ENCODE results near the gene THYN1. TPM values are rescaled to one million over a fixed set of nuclear protein-coding genes. Genes with fewer than 3 reads are reported as not detected.

Gene THYN1
- total and polyA plus RNA-seq, 2 of the 13 experiments (the other 11 are each of a cell fraction or from before 2014, with no cell fraction given) = 36.1 to 87.6 TPM

GRCh38 chr11:134223121-134223520 is 30.0 kb downstream of the THYN1 start:
- no peak for DNase-seq (ENCODE audit: low spot score)
- Histone ChIP-seq H2AFZ (ENCODE audit: low read length) (no peak overlapping the region), H3K4me1 (ENCODE audit: insufficient read depth, low read length) (peaks cover 43% of the 10 kb centered on the region), H3K27ac (ENCODE audit: extremely low read length, insufficient read depth, low read length) (peak overlapping the region; percentile 93), H3K79me2 (ENCODE audit: insufficient read depth, low read length) (peaks cover 35% of the 10 kb centered on the region), H3K9ac (ENCODE audit: insufficient read depth, low read depth, low read length) (peak overlapping the region; percentile 90), H3K9me3 (ENCODE audit: low read length) (no peaks in the 10 kb centered on the region), H3K4me2 (ENCODE audit: low read depth, low read length) (peak overlapping the region; percentile 97), H3K4me3 (replicated peaks in 1 of 3; ENCODE audit: insufficient read depth in 1 of 3, low read depth in 2 of 3, low read length in 3 of 3) (peak overlapping the region; percentile 75 to 95 (median 92)), H4K20me1 (ENCODE audit: insufficient read depth, low read length) (no peaks in the 10 kb centered on the region), H3K36me3 (replicated peaks in 1 of 2; ENCODE audit: control insufficient read depth in 1 of 2, insufficient read depth in 2 of 2, low read length in 2 of 2) (peaks cover 5 to 22% of the 10 kb centered on the region in 2 experiments), H3K27me3 (ENCODE audit: control insufficient read depth in 1 of 2, insufficient read depth in 2 of 2, low read length in 2 of 2) (no peaks in the 10 kb centered on the region)
- in situ Hi-C loops (cut with HindIII; ENCODE audit: extremely low pct_ligation_motif_present, low pct_unique_long_range_greater_than_20kb) = no loop called here
- POLR2A ChIA-PET = interaction anchor here (1.0 to 3.2 kb wide), 7 partner anchors 10 to 31 kb away, joined by 3 to 24 read pairs (median 12); partner anchors contain the start of genes ACAD8 and THYN1
- no peak for FAIRE-seq
- TF ChIP-seq PRPF4 (IDR thresholded peaks at IDR 0.05; ENCODE audit: low read depth, low read length, poor library complexity, severe bottlenecking) = peak; percentile 42
- no peak for TF ChIP-seq MLLT10 (CRISPR knock-in tag; IDR thresholded peaks at IDR 0.05)
- TF ChIP-seq ZBTB39 (CRISPR knock-in tag; IDR thresholded peaks at IDR 0.05) = no peak
- TF ChIP-seq ZIK1 (CRISPR knock-in tag; IDR thresholded peaks at IDR 0.05; ENCODE audit: borderline replicate concordance, low read depth) = 0 out of 2 replicates have a peak, but pooled peaks have one; percentile 2
- TF ChIP-seq EEA1 (CRISPR knock-in tag; IDR thresholded peaks at IDR 0.05; ENCODE audit: borderline replicate concordance) = no peak
- TF ChIP-seq ZNF253 (CRISPR knock-in tag; IDR thresholded peaks at IDR 0.05; ENCODE audit: borderline replicate concordance) = no peak
- no peak for TF ChIP-seq ZNF720 (CRISPR knock-in tag; IDR thresholded peaks at IDR 0.05)
- no peak for TF ChIP-seq ZNF605 (CRISPR knock-in tag; IDR thresholded peaks at IDR 0.05)
- intact Hi-C loops (cut with micrococcal nuclease; ENCODE audit: unreplicated experiment) = no loop called here
- no peak for ATAC-seq
- 8% methylated on average over 5 of the region's 5 CpGs for WGBS (ENCODE audit: low lambda C conversion rate)
- CTCF ChIA-PET (ENCODE audit: low intra/inter-chr PET ratio, low total read pairs) = no interaction called here
- TSS peak; percentile 57 for BruUV-seq (replicated peaks)
